H1 (cell line): ENCODE results near the gene PTPRE. TPM values are rescaled to one million over a fixed set of nuclear protein-coding genes. Genes with fewer than 3 reads are reported as not detected.
A peak's percentile ranks its signal among the peaks of the same experiment; 100 is the strongest.

ENCODE experiments used
- CTCF ChIA-PET: fragments of 300-600 bp; sonication (Branson Sonifier 250); formaldehyde crosslinking; loops from one replicate; lab custom pipeline; 2021; ENCODE audit not compliant: partially characterized antibody; lab: Charles Lee
- POLR2A ChIA-PET: fragments of 300-600 bp; sonication (Branson Sonifier 250); formaldehyde crosslinking; loops from one replicate; lab custom pipeline; 2021; ENCODE audit warnings: inconsistent platforms; ENCODE audit not compliant: partially characterized antibody; lab: Charles Lee
- DNase-seq, 2 experiments: peaks; one replicate each; pipeline versions ENCODE4 v3.0.0 to v3.0.0-alpha.2; 2010 to 2022; ENCODE audit warnings: low spot score in 2 of 2, low read depth in 1 of 2, mixed read lengths in 1 of 2
- FAIRE-seq: peaks from 2 replicates; lab custom pipeline; 2011; peaks lifted over from hg19 to GRCh38; lab: Jason Lieb, UNC
- H2AFZ ChIP-seq: 2 replicates; pipeline ENCODE4 v1.8.1; 2012; ENCODE audit warnings: low read length, inconsistent platforms
- H2AK5ac ChIP-seq: 2 replicates; pipeline ENCODE4 v1.6.1; 2013; ENCODE audit warnings: low read depth, low read length
- H2BK120ac ChIP-seq: replicated peaks from 2 replicates; pipeline ENCODE3; 2013; ENCODE audit warnings: low read depth, low read length, inconsistent platforms
- H2BK12ac ChIP-seq: 2 replicates; pipeline ENCODE4 v1.6.1; 2013; ENCODE audit warnings: low read depth, low read length
- H2BK15ac ChIP-seq: 2 replicates; pipeline ENCODE4 v1.6.1; 2013; ENCODE audit warnings: low read length
- H2BK20ac ChIP-seq: 2 replicates; pipeline ENCODE4 v1.6.1; 2013; ENCODE audit warnings: low read length
- H2BK5ac ChIP-seq: 2 replicates; pipeline ENCODE4 v1.6.1; 2013; ENCODE audit warnings: low read depth, low read length
- H3K14ac ChIP-seq: 2 replicates; pipeline ENCODE4 v1.6.1; 2013; ENCODE audit warnings: inconsistent platforms; ENCODE audit not compliant: insufficient read length
- H3K18ac ChIP-seq: 2 replicates; pipeline ENCODE4 v1.6.1; 2013; ENCODE audit warnings: low read length; ENCODE audit errors: extremely low read depth
- H3K23ac ChIP-seq: 2 replicates; pipeline ENCODE4 v1.6.1; 2013; ENCODE audit warnings: inconsistent platforms; ENCODE audit not compliant: insufficient read length
- H3K23me2 ChIP-seq: 2 replicates; pipeline ENCODE4 v1.6.1; 2013; ENCODE audit warnings: low read depth, low read length
- H3K27ac ChIP-seq: 2 replicates; pipeline ENCODE4 v1.6.1; 2011; ENCODE audit warnings: low read depth, low read length, inconsistent platforms
- H3K27me3 ChIP-seq, 4 experiments: replicated peaks in 1 of 4; 1 replicate in 1 of 4; 2 replicates in 3 of 4; pipeline versions ENCODE4 v1.6.1 to v1.8.1; 2011 to 2013; ENCODE audit warnings: low read length in 3 of 4, mild to moderate bottlenecking in 3 of 4, inconsistent platforms in 2 of 4, mixed read lengths in 2 of 4, moderate library complexity in 1 of 4; ENCODE audit not compliant: control insufficient read depth in 3 of 4, insufficient read depth in 3 of 4; ENCODE audit errors: extremely low read depth in 1 of 4
- H3K36me3 ChIP-seq, 4 experiments: 2 replicates each; pipeline versions ENCODE4 v1.6.1 to v1.8.1; 2011 to 2013; ENCODE audit warnings: mild to moderate bottlenecking in 4 of 4, low read length in 3 of 4, moderate library complexity in 2 of 4, control low read depth in 1 of 4, inconsistent platforms in 1 of 4; ENCODE audit not compliant: insufficient read depth in 4 of 4, control insufficient read depth in 2 of 4
- H3K4ac ChIP-seq: replicated peaks from 2 replicates; pipeline ENCODE3; 2013; ENCODE audit warnings: low read length, low read depth, mixed read lengths, inconsistent platforms; ENCODE audit not compliant: insufficient read length
- H3K4me1 ChIP-seq, 4 experiments: replicated peaks in 1 of 4; 1 replicate in 1 of 4; 2 replicates in 3 of 4; pipeline versions ENCODE4 v1.6.1 to v1.8.1; 2011 to 2013; ENCODE audit warnings: low read length in 3 of 4, inconsistent platforms in 2 of 4, mixed read lengths in 1 of 4; ENCODE audit not compliant: insufficient read depth in 4 of 4, control insufficient read depth in 3 of 4
- H3K4me2 ChIP-seq, 2 experiments: 2 replicates each; pipeline versions ENCODE4 v1.6.1 to v1.8.1; 2011 to 2013; ENCODE audit warnings: low read depth in 2 of 2, low read length in 2 of 2, control low read depth in 1 of 2, inconsistent platforms in 1 of 2, mild to moderate bottlenecking in 1 of 2; ENCODE audit not compliant: insufficient read depth in 1 of 2
- H3K4me3 ChIP-seq, 4 experiments: fragments of 200-600, 300-600 bp in 1 of 4; sonication (generic), shearing (Covaris generic), sonication (Bioruptor Twin) in 1 of 4; 2 replicates each; pipeline versions ENCODE4 v1.5.1 to v1.8.1; 2011 to 2016; ENCODE audit warnings: low read length in 4 of 4, low read depth in 3 of 4, control low read depth in 2 of 4, inconsistent platforms in 2 of 4, mild to moderate bottlenecking in 2 of 4, mixed read lengths in 1 of 4, moderate library complexity in 1 of 4; ENCODE audit not compliant: insufficient read depth in 2 of 4; ENCODE audit errors: extremely low read depth in 1 of 4
- H3K56ac ChIP-seq: replicated peaks from 2 replicates; pipeline ENCODE3; 2013; ENCODE audit warnings: low read depth, mild to moderate bottlenecking, mixed read lengths, low read length, inconsistent platforms; ENCODE audit not compliant: insufficient read length
- H3K79me1 ChIP-seq: 2 replicates; pipeline ENCODE4 v1.6.1; 2013; ENCODE audit warnings: low read depth, low read length, control low read depth
- H3K79me2 ChIP-seq, 2 experiments: 2 replicates each; pipeline versions ENCODE4 v1.6.1 to v1.8.1; 2012 to 2013; ENCODE audit warnings: low read length in 2 of 2, mild to moderate bottlenecking in 2 of 2, inconsistent platforms in 1 of 2; ENCODE audit not compliant: insufficient read depth in 2 of 2, control insufficient read depth in 1 of 2
- H3K9ac ChIP-seq, 4 experiments: replicated peaks in 1 of 4; 1 replicate in 1 of 4; 2 replicates in 3 of 4; pipeline versions ENCODE4 v1.6.1 to v1.8.1; 2011 to 2013; ENCODE audit warnings: low read depth in 3 of 4, low read length in 3 of 4, control low read depth in 2 of 4, mild to moderate bottlenecking in 2 of 4, moderate library complexity in 2 of 4, inconsistent platforms in 1 of 4; ENCODE audit errors: extremely low read depth in 1 of 4
- H3K9me3 ChIP-seq, 2 experiments: 2 replicates each; pipeline versions ENCODE4 v1.6.1 to v1.8.1; 2012 to 2013; ENCODE audit warnings: mild to moderate bottlenecking in 2 of 2, moderate library complexity in 2 of 2, control low read depth in 1 of 2, inconsistent platforms in 1 of 2, low read depth in 1 of 2, low read length in 1 of 2, mixed read lengths in 1 of 2; ENCODE audit not compliant: insufficient read depth in 2 of 2
- H4K20me1 ChIP-seq, 2 experiments: replicated peaks in 1 of 2; 2 replicates each; pipeline versions ENCODE3 to v1.8.1; 2011 to 2013; ENCODE audit warnings: inconsistent platforms in 2 of 2, low read length in 2 of 2, mild to moderate bottlenecking in 1 of 2; ENCODE audit not compliant: insufficient read depth in 2 of 2, control insufficient read depth in 1 of 2
- H4K5ac ChIP-seq: 2 replicates; pipeline ENCODE4 v1.6.1; 2013; ENCODE audit warnings: low read length, low read depth, mixed read lengths, inconsistent platforms; ENCODE audit not compliant: insufficient read length
- H4K8ac ChIP-seq: 2 replicates; pipeline ENCODE4 v1.8.0; 2013; ENCODE audit warnings: mild to moderate bottlenecking, moderate library complexity, low read length, inconsistent platforms; ENCODE audit not compliant: insufficient read depth; ENCODE audit errors: extremely low read depth
- H4K91ac ChIP-seq: replicated peaks from 2 replicates; pipeline ENCODE3; 2013; ENCODE audit warnings: low read length, mixed read lengths, inconsistent platforms; ENCODE audit not compliant: insufficient read length
- CEBPB ChIP-seq: IDR thresholded peaks from 2 replicates; pipeline ENCODE4 v1.6.1; 2012; ENCODE audit warnings: low read depth, low read length
- HDAC6 ChIP-seq: IDR thresholded peaks from one replicate; pipeline ENCODE4 v1.7.1; 2012; ENCODE audit warnings: low read depth, mild to moderate bottlenecking, inconsistent platforms, low read length, moderate library complexity
- WGBS, 2 experiments: shearing (Covaris generic) in 1 of 2; methylation state at CpG; one replicate each; pipeline versions ENCODE4 v1.1.6 to v1.1.7; 2013 to 2015; ENCODE audit warnings: low lambda C conversion rate in 2 of 2, mixed read lengths in 2 of 2, inconsistent platforms in 1 of 2, low coverage in 1 of 2, missing lambda C conversion rate in 1 of 2; ENCODE audit not compliant: insufficient replicate concordance in 2 of 2, insufficient coverage in 1 of 2, insufficient read length in 1 of 2; ENCODE audit errors: extremely low coverage in 1 of 2, missing lambda C conversion rate in 1 of 2; 5-methylcytosine and 5-hydroxymethylcytosine counted together
- polyA plus RNA-seq, 7 experiments: library from polyadenylated mRNA; depleted of rRNA in 3 of 7; stranded (reverse) in 5 of 7; unstranded in 2 of 7; fragments of >200 nt in 5 of 7; fragments of 200-250 nt in 2 of 7; gene quantifications; 1 replicate in 5 of 7; 2 replicates in 1 of 7; 4 replicates in 1 of 7; pipeline versions ENCODE4 v1.2.1 to v1.2.3, GENCODE V29; 2011 to 2013; ENCODE audit warnings: missing spikeins in 2 of 7, mixed read lengths in 2 of 7
- total RNA-seq: library from RNA; stranded (reverse); fragmentation: NEBNext Ultra II Directional; extraction: Animal tissue kit (Norgen Biotek cat#: 25700); gene quantifications from 2 replicates; pipeline ENCODE4 v1.2.1, GENCODE V29; 2021

Gene PTPRE
- total and polyA plus RNA-seq, 2 of the 8 experiments (the other 6 are each of a cell fraction or from before 2014, with no cell fraction given) = 0.33 to 0.54 TPM

GRCh38 chr10:128042131-128042610 lies 135.3 kb downstream of the PTPRE start:
- no peak overlapping the region for H2BK120ac ChIP-seq
- no peak overlapping the region for H2BK20ac ChIP-seq
- no peak overlapping the region for H2BK12ac ChIP-seq
- FAIRE-seq (no peak), DNase-seq (no peak)
- H3K4me3 ChIP-seq = no peak overlapping the region
- H2AK5ac ChIP-seq = no peak overlapping the region
- no peaks in the 10 kb centered on the region for H3K79me2 ChIP-seq
- no peak overlapping the region for H2AFZ ChIP-seq
- H3K4me2 ChIP-seq = no peak overlapping the region
- ChIA-PET CTCF (interaction anchor here (0.9 to 4.1 kb wide), 4 partner anchors 9 to 31 kb away, joined by 3 to 24 read pairs (median 4); no protein-coding TSS in a partner anchor), POLR2A (no interaction called here)
- no peak overlapping the region for H3K56ac ChIP-seq
- H4K5ac ChIP-seq = no peak overlapping the region
- H3K9ac ChIP-seq = no peak overlapping the region
- no peaks in the 10 kb centered on the region; a peak in 2 of 7 replicates for H3K4me1 ChIP-seq
- no peak overlapping the region; the same call in 1 of the 2 replicates for H4K8ac ChIP-seq
- 87% methylated on average over 17 of the region's 17 CpGs; no CpG with 5 or more reads in 1 of the 2 experiments for WGBS, 2 experiments
- H3K27me3 ChIP-seq = no peaks in the 10 kb centered on the region
- H2BK15ac ChIP-seq = no peak overlapping the region
- no peaks in the 10 kb centered on the region; the same call in 1 of the 2 replicates for H3K23me2 ChIP-seq
- no peak overlapping the region for H3K4ac ChIP-seq
- no peaks in the 10 kb centered on the region for H3K36me3 ChIP-seq
- H3K18ac ChIP-seq = no peak overlapping the region
- TF ChIP-seq HDAC6 = no peak
- TF ChIP-seq CEBPB = peak; percentile 12; the same call in 1 of the 2 replicates
- no peak overlapping the region for H3K23ac ChIP-seq
- H2BK5ac ChIP-seq = no peak overlapping the region
- H4K91ac ChIP-seq = no peak overlapping the region
- H3K27ac ChIP-seq = no peak overlapping the region
- no peak overlapping the region for H3K14ac ChIP-seq
- no peaks in the 10 kb centered on the region for H3K79me1 ChIP-seq
- no peaks in the 10 kb centered on the region for H3K9me3 ChIP-seq
- no peaks in the 10 kb centered on the region for H4K20me1 ChIP-seq
